ENCODE results near the gene SYT6.

The SYT6 gene

DNA sequence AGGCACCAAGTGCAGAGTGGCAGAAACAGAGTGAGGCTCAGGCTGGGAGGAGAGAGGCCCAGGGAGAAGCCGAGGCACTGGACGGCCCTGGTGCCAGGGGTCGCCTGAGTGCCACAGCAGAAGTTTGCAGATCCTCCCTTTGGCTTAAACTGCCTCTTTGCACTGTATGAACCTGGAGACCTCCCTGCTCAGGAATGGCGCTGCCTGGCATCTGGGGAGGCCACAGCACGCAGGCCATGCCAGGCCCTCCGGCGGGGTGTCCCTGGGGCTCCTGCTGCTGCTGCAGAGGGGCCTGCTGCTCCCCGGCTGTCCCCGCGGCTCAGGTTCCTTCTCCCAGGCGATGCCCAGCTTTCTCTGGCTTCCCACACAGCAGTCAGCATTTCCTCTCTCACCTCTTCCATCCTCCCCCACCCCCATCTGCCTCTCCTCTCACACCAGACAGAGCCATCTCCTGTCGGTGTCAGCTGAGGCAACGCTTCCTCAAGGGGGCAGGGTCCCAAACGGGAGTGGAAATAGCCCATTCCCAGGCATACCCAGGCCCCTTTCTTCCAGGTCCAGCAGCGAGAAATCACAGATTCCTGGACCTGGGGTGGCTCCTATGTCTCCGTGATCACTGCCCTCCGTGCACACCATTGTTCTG is 35.2 kb downstream of the SYT6 start:
- no peak for DNase-seq (ENCODE audit: low spot score)

DNA sequence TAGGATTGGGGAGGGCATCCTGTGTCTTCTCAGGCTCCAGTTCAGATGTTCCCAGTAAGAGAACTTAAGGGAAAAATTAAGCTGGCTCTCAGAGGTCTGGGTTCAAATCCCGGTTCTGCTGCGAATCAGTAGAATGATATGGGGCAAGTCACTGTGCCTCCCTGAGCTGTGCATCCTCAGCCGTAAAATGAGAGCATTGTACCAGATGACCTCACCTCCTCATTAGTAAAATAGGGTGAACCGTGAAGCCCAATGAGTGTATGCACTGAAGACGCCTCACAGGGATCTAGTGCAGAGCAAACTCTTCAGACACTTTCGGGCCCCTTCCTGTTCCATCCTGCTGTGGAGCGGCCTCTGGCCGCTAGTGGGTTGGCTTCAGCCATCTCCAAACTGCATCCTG is 36.0 kb downstream of the SYT6 start:
- no peak for DNase-seq (ENCODE audit: low spot score)

DNA sequence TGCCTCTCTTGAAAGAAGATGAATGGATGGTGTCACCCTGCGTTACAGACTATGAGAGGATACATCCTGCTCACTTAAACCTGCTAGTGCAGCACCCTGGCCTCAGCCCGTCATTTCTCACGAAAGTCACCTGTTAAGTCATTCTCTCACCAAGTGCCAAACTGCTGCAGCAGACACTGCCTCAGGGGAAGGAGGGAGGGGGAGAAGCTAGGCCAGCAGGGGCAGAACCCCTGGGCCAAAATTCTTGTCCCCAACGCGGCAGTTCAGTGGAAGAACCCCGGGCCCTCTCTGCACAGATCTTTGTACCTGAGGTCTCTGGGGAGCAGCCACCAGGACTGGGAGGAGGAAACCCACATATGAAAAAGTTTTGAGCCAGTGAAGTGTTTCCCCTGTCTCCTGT is 37.6 kb downstream of the SYT6 start:
- DNase-seq (ENCODE audit: low spot score) = no peak

DNA sequence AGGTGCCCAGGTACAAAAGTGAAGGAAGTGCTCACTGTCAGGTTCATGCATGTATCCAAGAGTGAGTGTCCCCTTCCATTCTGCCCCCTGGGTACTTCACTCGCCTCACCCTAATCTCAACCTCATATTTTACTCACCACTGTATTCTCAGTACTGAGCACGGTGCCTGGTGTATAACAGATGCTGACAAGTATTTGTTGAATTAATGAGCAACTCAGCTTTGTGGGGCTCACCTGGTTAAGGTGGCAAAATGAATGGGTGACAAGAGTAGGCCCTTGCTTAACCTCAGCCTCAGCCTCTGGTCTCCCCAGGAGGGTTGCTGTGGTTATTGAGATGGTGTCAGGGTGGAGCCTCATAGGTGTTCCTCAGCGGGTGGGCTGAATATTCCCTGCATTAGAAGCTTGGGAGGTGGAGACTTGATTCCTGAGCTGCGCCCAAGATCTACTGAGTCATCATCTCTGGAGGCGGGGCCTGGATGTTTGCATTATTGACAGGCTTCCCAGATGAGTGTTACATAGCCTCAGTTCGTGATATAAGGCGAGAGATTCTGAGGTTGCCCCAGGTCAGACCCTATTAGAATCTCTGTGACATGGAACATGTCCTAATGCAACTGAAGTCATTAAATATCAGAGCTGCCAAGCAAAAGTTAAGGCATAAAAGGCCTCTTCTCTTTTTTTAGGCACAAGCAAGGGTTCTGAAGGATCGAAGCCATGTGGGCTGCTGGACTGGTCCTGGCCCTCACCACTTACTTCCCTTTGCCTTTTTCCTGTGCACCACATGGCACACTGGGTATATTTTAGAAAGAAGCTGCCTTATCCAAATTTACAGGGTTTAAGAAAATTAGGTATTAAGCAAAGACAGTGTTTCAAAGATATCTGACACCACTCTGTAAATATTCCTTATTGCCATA is 39.2 kb downstream of the SYT6 start:
- DNase-seq (ENCODE audit: low spot score) = no peak

DNA sequence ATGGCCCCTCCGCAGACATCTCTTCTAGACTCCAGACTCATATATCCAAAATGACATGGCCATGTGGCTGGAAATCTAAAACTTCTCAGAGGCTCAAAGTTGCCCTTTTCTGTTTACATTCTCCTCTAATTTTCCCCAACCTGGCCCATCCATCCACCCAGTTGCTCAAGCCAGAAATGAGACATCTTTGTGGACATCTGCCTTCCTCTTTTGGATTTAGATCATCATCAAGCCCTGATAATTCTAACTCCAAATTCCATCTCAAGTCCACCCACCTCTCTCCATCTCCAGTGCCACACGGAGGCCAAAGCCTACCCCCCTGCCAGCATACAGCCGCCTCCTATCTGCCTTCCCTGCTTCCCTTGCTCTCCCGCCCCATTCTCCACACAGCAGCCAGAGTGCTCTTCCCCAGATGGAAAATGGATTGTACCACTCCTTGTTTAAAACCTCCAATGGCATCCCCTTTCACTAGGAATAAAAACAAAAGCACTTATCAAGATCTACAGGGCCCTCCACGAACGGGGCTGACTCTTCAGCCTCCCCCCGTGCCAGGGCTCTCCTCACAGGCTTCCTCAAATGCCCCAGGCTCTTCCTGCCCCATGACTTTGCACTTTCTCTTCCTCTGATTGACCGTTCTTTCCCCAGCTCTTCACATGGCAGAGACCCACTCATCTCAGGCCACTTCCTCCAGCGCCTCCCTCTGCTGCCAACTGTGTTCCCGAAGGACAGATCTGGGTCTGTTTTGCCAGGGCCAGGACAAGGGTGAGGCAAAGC is 40.1 kb downstream of the SYT6 start:
- no peak for DNase-seq (ENCODE audit: low spot score)

DNA sequence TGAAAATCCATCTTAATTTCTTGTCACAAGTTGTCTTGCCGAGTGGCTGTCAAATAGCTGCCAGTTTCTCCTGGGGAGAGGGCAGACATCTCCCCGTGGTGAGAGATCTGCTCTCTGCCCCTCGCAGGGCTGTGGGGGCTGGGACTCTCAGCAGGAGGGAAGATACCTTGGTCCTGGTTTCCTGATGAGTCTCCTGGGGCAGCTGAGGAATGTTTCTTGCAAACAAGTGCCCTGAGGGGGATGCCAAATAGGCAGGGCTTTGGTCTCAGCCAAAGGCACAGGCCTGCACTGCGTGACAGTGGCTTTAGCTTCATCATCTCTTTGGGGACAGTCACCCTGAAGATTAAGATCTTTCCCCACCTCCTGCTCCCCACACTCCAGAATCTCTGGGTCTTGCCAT is 40.9 kb downstream of the SYT6 start:
- peak; percentile 20 for DNase-seq (ENCODE audit: low spot score)

DNA sequence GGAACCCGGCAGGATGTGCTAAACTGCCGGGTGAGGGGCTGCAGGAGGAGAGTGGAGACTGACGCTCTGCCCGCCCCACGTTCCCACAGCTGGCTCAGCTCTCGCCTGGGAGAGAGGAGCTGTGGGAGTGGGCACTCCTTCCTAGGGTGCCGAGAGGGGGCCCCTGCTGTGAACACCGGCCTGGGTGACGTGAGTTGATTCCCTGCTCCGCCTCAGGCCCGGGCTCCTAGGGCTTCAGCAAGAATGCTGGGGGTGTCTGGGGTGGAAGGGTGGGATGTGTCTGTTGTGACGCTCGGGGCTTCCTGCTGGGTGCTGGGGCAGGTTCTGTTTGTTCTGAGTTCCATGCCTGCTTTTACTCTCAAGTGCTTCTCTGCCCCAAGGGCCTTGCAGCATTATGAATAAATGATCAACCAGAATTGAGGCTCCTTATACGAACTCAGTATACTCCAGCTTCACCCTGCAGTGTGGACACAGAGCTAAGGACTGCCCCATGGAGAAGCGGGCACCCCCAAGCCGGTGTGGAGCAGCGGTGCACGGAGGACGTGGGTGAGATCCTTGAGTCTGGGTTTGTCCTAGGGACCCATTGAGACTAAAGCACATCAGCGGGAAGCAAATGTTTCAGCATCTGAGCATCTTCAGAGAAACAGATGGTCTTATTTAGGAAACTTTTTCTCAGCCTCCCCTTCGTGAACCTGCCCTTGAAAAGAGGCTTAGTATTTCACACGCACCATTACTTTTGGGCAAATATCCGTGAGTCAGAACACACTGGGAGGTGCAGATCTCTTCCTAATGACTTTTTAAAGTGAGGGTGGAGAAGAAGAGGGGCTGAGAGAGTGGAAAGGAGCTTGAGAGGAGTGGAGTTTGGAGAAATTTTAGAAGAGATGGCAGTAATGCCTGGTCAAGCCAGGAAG is 41.7 kb downstream of the SYT6 start:
- DNase-seq (ENCODE audit: low spot score) = peak; percentile 9

DNA sequence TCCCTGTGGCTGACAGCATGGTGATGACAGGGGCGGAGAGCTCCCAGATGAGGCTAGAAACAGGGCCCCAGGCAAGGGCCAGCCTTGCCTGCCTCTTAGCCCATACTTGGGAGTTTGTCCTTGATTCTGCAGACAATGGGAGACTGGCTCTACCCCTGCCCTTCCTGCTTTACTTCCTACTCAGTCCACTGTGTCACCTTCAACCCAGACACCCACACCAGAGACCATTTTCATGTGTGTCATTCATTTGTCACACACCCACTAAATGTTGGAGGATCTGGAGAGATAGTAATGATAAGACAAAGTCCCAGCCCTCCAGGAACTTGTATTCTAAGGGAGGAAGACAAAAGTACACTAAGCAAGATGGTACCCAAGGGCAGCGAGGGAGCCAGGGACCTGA is 43.7 kb downstream of the SYT6 start:
- no peak for DNase-seq (ENCODE audit: low spot score)

DNA sequence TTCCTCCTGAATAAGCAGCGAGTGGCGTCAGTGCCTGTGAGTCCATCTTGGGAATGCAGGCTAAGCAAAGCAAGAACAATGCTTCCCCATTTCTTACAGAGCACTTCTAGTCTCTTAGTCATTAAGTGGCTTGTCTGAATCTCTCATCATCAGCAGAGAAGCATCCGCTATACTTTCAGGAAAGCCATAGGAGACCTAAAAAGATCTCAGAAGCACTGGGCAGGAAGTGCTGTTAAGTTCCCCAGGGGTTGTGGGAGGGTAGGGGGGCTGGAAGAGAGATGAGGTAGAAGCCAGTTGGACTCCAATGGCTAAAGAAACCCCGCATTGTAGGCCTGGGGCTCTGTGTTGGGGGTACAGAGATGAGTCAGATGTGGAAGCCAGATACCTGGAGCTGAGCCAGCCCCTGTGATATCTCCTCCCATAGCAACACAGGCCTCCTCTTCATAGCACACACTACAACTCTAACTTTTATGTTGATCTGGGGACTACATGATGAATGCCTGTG is 44.9 kb downstream of the SYT6 start:
- DNase-seq (ENCODE audit: low spot score) = no peak

DNA sequence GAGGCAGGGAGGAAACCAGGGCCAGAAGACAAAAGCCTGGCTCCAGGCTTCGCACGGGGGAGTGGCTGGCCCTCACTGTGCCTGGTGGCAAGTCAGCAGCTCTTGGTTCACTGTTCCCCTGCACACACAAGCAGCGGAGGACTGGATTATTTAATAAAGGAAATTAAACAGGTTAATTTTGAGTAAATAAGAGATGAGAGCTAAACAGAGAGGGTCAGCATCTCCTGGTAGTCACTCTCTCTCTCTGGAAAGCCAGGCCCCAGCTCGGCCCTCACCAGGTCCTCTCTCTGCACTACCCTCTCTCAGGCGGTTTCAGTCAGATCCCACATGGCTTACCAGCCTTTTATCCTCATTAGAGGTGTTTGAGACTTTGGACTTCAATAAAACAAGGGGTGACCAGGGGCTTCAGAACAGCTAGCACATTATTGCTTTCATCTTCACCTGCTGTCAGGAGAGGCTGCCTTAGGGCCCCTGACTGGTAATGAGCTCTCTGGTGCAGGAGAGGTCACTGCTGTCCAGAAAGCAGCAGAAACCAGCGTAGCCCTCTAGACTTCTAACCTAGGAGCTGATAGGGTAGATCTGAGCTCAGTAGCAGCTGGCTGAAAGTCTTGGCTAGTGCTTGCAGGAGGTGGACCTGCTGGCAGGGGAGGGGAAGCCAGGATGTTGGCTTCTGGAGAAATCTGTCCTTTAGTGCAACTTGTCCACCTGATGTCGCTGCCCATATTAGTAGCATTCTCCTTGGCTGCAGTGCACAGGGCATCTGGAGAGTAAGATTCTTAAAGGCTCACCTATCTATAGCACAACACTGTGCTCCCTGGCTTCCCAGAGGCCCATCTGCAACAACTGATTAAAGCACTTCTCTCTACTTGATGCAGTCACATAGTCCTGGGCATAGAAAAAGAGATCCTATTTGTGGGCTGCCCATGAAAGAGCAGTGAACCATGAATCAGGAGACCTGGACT is 45.9 kb downstream of the SYT6 start:
- DNase-seq (ENCODE audit: low spot score) = no peak

DNA sequence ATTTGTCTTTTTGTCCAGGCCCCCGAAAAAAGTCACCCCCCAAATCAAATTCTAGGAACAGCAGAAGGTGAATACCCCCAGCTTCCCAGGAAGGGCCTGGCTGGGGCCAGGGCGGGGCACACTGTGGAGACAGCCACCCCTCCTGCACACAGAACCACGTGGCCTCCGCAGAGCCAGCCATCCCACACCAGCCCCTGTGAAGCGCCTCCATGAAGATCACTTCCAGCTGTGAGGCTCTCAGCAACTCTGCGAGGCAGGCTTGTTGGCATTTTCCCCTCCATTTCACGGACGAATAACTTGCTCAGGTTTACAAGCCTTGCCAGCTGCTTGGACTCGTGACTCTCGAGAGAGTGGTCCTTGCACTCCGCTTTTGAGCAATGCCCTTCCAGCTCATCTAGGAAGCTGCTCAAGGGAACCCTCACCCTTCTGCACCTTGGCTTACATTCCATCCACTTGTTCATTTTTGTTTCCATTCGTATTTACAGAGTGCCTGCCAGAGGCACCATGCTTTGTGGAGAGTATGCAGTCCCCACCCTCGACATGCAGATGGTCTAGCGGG is 48.2 kb downstream of the SYT6 start:
- no peak for DNase-seq (ENCODE audit: low spot score)

DNA sequence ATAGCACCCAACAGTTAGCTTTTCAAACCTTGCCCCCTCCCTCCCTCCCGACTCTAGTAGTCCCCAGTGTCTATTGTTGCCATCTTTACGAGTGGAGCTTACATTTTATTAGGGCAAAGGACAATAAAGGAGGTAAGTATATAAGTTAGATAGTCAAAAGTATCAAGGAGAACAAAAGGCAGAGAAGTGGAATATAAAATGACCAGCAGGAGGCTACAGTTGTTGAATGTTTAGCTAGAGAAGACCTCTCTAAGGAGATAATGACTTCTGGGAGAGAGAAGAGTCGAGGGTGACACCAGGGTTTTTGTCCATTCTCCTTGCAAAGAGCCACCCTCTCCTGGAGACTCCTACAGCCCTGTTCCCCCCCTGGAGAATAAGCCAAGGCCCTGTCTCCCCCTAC is 48.7 kb downstream of the SYT6 start:
- DNase-seq (ENCODE audit: low spot score) = no peak

DNA sequence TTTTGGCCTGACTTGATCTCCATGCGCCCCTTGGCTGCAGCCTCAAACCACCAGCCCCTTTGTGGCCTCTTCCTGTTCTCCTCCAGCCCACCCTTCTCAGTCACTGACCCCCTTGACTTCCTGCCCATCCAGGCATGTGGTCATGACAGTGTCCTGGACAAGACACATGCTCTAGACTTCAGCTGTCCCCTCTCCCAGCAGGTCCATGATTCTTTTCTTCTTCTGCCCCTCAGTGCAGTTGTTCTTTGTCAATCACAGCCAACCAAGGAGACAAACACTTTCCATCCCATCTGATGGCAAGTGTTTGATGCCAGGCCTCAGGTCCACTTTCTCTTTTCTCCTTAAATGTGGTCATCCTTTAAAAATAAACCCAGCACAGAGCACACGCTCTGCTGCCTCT is 49.7 kb downstream of the SYT6 start:
- DNase-seq (ENCODE audit: low spot score) = no peak

DNA sequence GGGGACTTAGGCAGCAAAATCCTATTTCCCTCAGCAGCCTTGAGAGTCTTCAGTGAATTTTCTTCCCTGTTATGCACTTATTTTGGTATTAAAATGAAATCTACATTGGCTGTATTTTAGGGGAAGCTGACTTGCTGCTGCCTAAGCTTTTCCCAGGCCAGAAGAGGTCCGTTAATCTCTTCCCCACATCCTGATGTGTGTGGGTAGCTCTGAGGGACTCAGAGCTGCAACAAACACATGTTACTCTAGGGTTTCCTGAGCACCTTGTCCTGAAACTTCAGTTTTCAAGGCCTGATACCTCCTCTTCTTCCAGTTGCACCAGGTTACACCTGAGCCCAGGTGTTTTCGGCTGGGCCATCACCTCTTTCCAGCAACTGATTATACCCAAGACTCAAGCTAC is 51.5 kb downstream of the SYT6 start:
- no peak for DNase-seq (ENCODE audit: low spot score)

DNA sequence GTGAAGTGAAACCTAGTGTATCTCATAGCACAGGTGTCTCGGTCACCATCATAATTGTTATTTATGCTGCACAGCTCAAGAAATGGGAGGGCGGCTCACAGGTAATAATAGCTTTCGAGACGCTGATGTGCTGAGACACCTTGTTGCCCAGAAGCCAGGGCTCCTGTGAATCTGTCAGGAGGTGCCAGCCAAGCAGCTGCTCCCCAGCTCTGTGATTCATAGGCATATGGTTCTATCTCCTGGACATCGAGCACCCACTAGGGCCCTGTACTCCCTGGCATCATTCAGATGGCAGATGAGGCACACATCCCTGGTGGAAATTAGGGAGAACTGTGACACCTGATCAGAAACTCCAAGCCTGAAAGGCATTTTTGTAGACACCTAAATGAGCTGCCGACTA is 53.5 kb downstream of the SYT6 start:
- no peak for DNase-seq (ENCODE audit: low spot score)

DNA sequence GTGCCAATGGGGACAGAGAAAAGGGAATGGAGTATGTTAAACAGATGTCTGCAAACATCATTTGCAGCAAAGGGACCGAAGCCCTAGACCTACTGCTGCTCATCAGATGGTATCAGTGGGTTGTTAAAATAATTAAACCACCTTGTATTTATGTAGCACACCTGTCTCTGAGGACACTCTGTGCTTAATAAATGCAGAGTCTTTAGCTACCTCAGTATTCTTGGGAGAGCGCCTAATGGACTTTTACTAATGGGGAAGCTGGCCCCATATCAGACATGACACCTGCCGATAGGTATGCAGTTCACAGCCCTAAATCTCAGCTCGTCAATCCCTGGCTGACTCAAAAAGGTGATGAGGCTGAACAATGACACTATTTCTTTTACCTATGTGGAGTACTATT is 54.4 kb downstream of the SYT6 start:
- no peak for DNase-seq (ENCODE audit: low spot score)

DNA sequence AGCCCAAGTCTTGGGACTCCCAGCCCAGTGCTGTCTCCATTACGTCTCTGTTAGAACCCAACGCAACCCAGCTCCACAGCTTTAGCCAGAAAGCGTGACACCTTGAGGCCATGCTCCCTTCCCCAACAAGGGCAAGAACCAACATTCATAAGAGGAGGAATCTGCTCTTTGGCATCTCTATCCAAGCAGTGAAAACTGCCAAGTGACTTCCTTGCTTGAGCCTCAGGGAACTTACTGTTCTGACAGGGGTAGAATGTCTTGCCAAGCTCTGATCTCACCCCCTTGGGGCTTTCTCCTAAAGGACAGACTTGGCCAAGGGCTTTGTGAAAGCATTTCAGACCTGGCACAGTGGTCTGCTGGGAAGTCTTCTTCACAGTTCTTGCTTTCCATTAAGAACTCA is 56.6 kb downstream of the SYT6 start:
- DNase-seq (ENCODE audit: low spot score) = no peak

DNA sequence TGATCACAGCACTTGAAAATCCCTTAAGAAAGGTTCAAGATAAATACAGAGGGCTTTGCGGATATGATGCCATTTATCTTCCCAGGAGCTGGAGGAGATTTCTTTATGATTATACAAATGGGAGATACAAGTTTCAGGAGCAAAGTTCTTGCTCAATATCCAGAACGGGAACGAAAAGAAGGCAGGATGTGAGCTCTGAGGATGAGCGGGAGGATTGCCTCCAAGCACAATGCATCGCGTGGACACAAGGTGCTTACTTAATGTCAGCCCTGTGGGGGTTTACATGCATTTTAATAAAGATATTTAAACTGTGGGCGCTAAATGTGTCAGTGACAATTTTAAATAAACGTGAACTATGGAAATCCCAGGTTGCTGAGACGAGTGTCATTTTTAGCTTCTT is 59.0 kb downstream of the SYT6 start:
- no peak for DNase-seq (ENCODE audit: low spot score)

DNA sequence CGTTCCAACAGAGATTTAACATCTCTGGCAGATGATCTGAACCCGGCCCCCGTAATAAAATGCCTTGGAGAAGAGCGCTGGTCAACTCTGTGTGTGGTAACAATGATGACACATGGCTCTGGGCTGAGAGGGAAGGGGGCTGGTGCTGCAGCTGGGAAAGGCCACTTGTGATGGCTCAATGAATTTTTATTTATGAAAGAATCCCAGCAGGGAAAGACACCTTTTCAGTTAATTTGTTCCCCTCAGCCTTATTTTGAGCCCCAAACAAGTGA is 59.4 kb downstream of the SYT6 start:
- peak; percentile 17 for DNase-seq (ENCODE audit: low spot score)

DNA sequence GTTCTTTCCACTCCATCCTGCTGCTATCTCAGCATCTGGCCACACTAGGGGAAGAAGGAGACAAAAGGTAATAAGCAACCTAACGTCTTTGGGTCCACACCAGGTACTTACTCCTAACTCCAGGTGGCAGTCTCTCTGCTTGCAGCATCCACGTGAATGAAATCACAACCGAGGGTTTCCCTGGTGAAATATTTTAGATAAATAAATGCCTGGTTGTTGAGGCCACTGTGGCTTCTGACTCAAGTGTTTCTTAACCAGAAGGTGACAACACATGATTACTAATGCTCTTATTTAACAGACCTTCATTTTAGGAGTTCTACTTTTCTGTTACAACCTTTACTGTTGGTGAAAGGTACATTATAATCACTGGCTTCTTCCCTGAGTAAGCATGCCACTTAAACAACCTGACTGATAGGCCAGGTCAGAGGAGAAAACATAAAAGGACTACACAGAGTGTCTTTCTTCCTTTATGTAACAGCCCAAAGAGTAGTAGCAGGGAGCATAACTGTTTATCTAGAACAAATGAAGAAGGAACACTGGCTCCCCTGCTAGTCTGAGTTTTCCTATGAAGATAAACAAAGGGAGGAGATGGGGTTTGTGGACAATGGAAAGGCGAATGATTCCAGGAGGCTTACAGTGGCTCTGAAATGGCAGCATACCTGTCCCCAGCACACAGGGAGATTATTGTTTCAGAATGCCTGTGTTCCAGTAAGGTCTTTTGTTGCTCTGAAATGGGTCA is 59.9 kb downstream of the SYT6 start:
- peak; percentile 81 for DNase-seq (ENCODE audit: low spot score)

All from kidney tubule cell (primary cell).